ENCODE results near the gene ARV1.

DNA sequence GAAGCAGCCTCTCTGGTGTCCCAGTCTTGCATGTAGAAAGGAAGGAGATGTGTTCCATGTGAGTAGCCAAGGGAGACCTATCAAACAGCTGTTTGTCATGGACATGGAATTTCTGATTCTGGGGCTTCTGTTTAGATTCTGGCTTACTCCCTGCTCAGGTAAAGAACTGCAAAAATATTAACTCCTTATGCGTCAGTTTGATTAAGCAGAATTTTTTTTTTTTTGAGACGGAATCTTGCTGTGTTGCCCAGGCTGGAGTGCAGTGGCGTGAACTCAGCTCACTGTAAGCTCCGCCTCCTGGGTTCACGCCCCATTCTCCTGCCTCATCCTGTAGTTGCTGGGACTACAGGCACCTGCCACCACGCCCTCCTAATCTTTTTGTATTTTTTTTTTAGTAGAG, 6.8 kb downstream of the ARV1 start:
- TF ChIP-seq, protein P1, sequence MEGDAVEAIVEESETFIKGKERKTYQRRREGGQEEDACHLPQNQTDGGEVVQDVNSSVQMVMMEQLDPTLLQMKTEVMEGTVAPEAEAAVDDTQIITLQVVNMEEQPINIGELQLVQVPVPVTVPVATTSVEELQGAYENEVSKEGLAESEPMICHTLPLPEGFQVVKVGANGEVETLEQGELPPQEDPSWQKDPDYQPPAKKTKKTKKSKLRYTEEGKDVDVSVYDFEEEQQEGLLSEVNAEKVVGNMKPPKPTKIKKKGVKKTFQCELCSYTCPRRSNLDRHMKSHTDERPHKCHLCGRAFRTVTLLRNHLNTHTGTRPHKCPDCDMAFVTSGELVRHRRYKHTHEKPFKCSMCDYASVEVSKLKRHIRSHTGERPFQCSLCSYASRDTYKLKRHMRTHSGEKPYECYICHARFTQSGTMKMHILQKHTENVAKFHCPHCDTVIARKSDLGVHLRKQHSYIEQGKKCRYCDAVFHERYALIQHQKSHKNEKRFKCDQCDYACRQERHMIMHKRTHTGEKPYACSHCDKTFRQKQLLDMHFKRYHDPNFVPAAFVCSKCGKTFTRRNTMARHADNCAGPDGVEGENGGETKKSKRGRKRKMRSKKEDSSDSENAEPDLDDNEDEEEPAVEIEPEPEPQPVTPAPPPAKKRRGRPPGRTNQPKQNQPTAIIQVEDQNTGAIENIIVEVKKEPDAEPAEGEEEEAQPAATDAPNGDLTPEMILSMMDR (IDR thresholded peaks at IDR 0.05; ENCODE audit: low read depth, low read length): no peak
- no peak for TF ChIP-seq EZH2phosphoT487 (IDR thresholded peaks at IDR 0.05; ENCODE audit: low read depth)

Measured in OCI-LY3 (cell line).